ENCODE measurements around the gene C1S.

C1S gene

DNA sequence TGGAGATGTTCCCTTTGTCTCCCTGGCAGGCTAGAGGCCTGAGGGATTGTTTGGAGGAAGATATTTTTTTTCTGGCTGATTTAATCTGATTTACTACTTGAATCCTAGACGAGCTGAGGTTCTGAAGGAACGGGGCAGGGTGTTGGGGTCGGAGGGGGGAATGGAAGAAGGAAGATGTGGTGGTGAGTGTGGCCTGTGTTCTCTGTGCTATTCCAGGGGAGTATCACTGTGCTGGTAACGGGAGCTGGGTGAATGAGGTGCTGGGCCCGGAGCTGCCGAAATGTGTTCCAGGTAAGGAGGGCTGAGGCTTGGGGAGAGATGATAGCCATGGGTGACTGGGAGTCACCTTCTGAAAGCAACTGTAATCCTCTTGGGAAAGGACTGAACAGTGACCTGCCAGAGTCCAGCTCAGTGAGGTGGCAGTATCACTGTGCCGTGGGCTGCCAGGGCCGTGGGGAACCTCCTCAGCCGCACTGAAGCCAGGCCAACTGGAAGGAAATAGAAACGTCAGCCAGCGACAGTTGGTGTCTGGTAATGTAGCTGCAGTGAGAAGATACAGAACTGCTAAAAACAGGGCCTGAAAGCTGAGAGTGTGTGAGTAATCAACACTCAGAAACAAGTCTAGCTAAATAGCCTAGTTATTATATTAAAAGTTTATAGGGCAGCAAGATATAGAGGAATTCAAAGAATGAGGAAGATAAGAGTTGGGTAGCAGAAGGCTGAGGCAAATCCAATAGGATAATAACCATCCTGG, 7.9 kb downstream of the C1S start:
- no peak overlapping the region for H3K4me2 ChIP-seq (ENCODE audit: insufficient read depth, low read length)
- H3K79me2 ChIP-seq (ENCODE audit: insufficient read depth, low read length): no peaks in the 10 kb centered on the region
- peaks cover 21% of the 10 kb centered on the region for H3K27me3 ChIP-seq (ENCODE audit: insufficient read depth, low read length, poor library complexity)
- no peak for DNase-seq
- H3K27ac ChIP-seq (ENCODE audit: low read length): no peak overlapping the region
- TF ChIP-seq, protein P1, sequence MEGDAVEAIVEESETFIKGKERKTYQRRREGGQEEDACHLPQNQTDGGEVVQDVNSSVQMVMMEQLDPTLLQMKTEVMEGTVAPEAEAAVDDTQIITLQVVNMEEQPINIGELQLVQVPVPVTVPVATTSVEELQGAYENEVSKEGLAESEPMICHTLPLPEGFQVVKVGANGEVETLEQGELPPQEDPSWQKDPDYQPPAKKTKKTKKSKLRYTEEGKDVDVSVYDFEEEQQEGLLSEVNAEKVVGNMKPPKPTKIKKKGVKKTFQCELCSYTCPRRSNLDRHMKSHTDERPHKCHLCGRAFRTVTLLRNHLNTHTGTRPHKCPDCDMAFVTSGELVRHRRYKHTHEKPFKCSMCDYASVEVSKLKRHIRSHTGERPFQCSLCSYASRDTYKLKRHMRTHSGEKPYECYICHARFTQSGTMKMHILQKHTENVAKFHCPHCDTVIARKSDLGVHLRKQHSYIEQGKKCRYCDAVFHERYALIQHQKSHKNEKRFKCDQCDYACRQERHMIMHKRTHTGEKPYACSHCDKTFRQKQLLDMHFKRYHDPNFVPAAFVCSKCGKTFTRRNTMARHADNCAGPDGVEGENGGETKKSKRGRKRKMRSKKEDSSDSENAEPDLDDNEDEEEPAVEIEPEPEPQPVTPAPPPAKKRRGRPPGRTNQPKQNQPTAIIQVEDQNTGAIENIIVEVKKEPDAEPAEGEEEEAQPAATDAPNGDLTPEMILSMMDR (IDR thresholded peaks at IDR 0.05; ENCODE audit: borderline replicate concordance, extremely low read depth, low read length, poor library complexity, severe bottlenecking): no peak
- no peak for TF ChIP-seq EZH2 (IDR thresholded peaks at IDR 0.05; ENCODE audit: borderline replicate concordance, low read depth, low read length, severe bottlenecking)
- H4K20me1 ChIP-seq (ENCODE audit: insufficient read depth, low read length): no peaks in the 10 kb centered on the region
- H3K9ac ChIP-seq (ENCODE audit: low read depth, low read length): no peak overlapping the region
- ATAC-seq (ENCODE audit: insufficient read depth, low read depth): no peak
- H3K4me1 ChIP-seq (ENCODE audit: insufficient read depth, low read length): no peaks in the 10 kb centered on the region
- no peaks in the 10 kb centered on the region for H3K9me3 ChIP-seq (ENCODE audit: insufficient read depth, low read length, severe bottlenecking)
- no peak overlapping the region for H2AFZ ChIP-seq (ENCODE audit: low read depth, low read length)
- no peaks in the 10 kb centered on the region for H3K36me3 ChIP-seq (ENCODE audit: insufficient read depth, low read length)
- H3K4me3 ChIP-seq (ENCODE audit: low read depth in 1 of 2, low read length in 2 of 2): no peak overlapping the region

DNA sequence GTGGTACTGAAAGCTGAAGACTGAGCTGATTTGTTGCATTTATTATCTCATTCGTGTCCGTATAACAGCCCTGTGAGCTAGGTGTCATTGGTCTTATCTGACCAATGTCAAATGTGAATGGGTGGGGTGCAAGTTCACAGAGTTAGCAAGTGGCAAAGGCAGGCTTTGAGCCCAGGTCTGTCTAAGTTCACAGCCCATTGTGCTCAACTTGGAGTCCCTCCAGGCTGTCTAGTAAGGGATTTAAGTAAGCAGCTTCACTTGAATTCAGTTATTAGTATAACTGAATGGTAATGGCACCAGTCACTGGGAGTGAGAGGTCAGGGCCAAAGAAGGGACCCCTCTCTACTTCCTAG, 8.5 kb downstream of the C1S start:
- Histone ChIP-seq H3K9me3 (ENCODE audit: insufficient read depth, low read length, severe bottlenecking) (no peaks in the 10 kb centered on the region), H3K4me3 (ENCODE audit: low read depth in 1 of 2, low read length in 2 of 2) (no peak overlapping the region), H3K27ac (ENCODE audit: low read length) (no peak overlapping the region), H4K20me1 (ENCODE audit: insufficient read depth, low read length) (no peaks in the 10 kb centered on the region), H3K36me3 (ENCODE audit: insufficient read depth, low read length) (no peaks in the 10 kb centered on the region), H3K9ac (ENCODE audit: low read depth, low read length) (no peak overlapping the region), H3K27me3 (ENCODE audit: insufficient read depth, low read length, poor library complexity) (peaks cover 19% of the 10 kb centered on the region), H3K79me2 (ENCODE audit: insufficient read depth, low read length) (no peaks in the 10 kb centered on the region), H3K4me1 (ENCODE audit: insufficient read depth, low read length) (no peaks in the 10 kb centered on the region), H2AFZ (ENCODE audit: low read depth, low read length) (no peak overlapping the region), H3K4me2 (ENCODE audit: insufficient read depth, low read length) (no peak overlapping the region)
- TF ChIP-seq EZH2 (IDR thresholded peaks at IDR 0.05; ENCODE audit: borderline replicate concordance, low read depth, low read length, severe bottlenecking): no peak
- TF ChIP-seq, protein P1 (IDR thresholded peaks at IDR 0.05; ENCODE audit: borderline replicate concordance, extremely low read depth, low read length, poor library complexity, severe bottlenecking): no peak
- DNase-seq (no peak), ATAC-seq (ENCODE audit: insufficient read depth, low read depth) (no peak)

DNA sequence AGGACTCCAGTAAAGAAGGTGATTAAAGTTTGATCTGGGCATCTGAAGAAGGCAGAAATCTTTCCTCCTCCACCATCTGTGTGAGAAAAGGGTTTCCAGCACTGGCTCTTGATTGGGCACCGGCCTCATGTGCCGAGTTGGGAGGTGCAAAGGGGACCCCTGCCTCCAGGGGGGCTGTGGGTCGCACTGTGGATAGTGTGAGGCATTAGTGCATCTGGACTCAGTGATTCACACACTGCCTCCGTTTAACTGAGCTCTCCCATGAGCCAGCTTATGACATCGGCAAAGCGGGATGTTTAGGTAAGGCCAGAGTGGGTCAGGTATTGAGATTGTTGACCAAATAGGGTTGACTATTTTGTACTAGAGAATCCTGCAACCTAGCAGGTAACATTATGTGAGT, 8.9 kb downstream of the C1S start:
- Histone ChIP-seq H3K4me2 (ENCODE audit: insufficient read depth, low read length) (no peak overlapping the region), H3K27ac (ENCODE audit: low read length) (no peak overlapping the region), H3K9ac (ENCODE audit: low read depth, low read length) (no peak overlapping the region), H3K4me1 (ENCODE audit: insufficient read depth, low read length) (no peaks in the 10 kb centered on the region), H4K20me1 (ENCODE audit: insufficient read depth, low read length) (no peaks in the 10 kb centered on the region), H2AFZ (ENCODE audit: low read depth, low read length) (no peak overlapping the region), H3K9me3 (ENCODE audit: insufficient read depth, low read length, severe bottlenecking) (no peaks in the 10 kb centered on the region), H3K79me2 (ENCODE audit: insufficient read depth, low read length) (no peaks in the 10 kb centered on the region), H3K36me3 (ENCODE audit: insufficient read depth, low read length) (no peaks in the 10 kb centered on the region), H3K27me3 (ENCODE audit: insufficient read depth, low read length, poor library complexity) (peaks cover 19% of the 10 kb centered on the region), H3K4me3 (ENCODE audit: low read depth in 1 of 2, low read length in 2 of 2) (no peak overlapping the region)
- no peak for DNase-seq
- ATAC-seq (ENCODE audit: insufficient read depth, low read depth): no peak
- no peak for TF ChIP-seq EZH2 (IDR thresholded peaks at IDR 0.05; ENCODE audit: borderline replicate concordance, low read depth, low read length, severe bottlenecking)
- TF ChIP-seq, protein P1 (IDR thresholded peaks at IDR 0.05; ENCODE audit: borderline replicate concordance, extremely low read depth, low read length, poor library complexity, severe bottlenecking): no peak
